ENCODE results near the gene ST14. TPM values are rescaled to one million over a fixed set of nuclear protein-coding genes. Genes with fewer than 3 reads are reported as not detected.

ST14 gene
- polyA plus RNA-seq, 1 of the 3 experiments (the other 2 are of a cell fraction): not detected

- ChIA-PET CTCF (interaction anchor here (0.8 to 2.6 kb wide), 4 partner anchors 8 to 201 kb away, joined by 3 to 10 read pairs (median 4); no protein-coding TSS in a partner anchor), POLR2A (interaction anchor here (0.5 kb wide), 1 partner anchor 310 kb away, joined by 3 read pairs; no protein-coding TSS in a partner anchor)
- H3K27ac ChIP-seq (ENCODE audit: low read depth in 2 of 2, low read length in 1 of 2): peak overlapping the region in 1 of 2 experiments; percentile 48; a peak in 2 of 4 replicates
- peaks cover 51% of the 10 kb centered on the region for H3K79me2 ChIP-seq (ENCODE audit: insufficient read depth)
- no peaks in the 10 kb centered on the region for H3K9me2 ChIP-seq
- H3K4me3 ChIP-seq (ENCODE audit: low read depth in 2 of 2, low read length in 1 of 2): no peak overlapping the region
- H3K9me3 ChIP-seq: no peaks in the 10 kb centered on the region
- peaks cover 72% of the 10 kb centered on the region for H4K20me1 ChIP-seq (ENCODE audit: insufficient read depth)
- H3K4me1 ChIP-seq (ENCODE audit: control insufficient read depth in 1 of 2, insufficient read depth in 2 of 2, low read depth in 1 of 2, low read length in 1 of 2): peaks cover 0 to 2% of the 10 kb centered on the region in 2 experiments; a peak in 1 of 4 replicates
- H3F3A ChIP-seq (replicated peaks; ENCODE audit: insufficient read depth): peaks cover 10% of the 10 kb centered on the region
- H3K9ac ChIP-seq: no peak overlapping the region
- TF ChIP-seq RAD21 (IDR thresholded peaks at IDR 0.05; ENCODE audit: low read length): no peak
- TF ChIP-seq CHD2 (IDR thresholded peaks at IDR 0.05; ENCODE audit: low read length, partially characterized antibody): no peak
- no peak for TF ChIP-seq IRF3 (IDR thresholded peaks at IDR 0.05; ENCODE audit: low read depth, low read length)
- TF ChIP-seq, protein P1, sequence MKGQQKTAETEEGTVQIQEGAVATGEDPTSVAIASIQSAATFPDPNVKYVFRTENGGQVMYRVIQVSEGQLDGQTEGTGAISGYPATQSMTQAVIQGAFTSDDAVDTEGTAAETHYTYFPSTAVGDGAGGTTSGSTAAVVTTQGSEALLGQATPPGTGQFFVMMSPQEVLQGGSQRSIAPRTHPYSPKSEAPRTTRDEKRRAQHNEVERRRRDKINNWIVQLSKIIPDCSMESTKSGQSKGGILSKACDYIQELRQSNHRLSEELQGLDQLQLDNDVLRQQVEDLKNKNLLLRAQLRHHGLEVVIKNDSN (IDR thresholded peaks at IDR 0.05; ENCODE audit: borderline replicate concordance, low read depth): no peak
- TF ChIP-seq EZH2phosphoT487 (IDR thresholded peaks at IDR 0.05; ENCODE audit: borderline replicate concordance, low read depth): no peak
- peak; percentile 21; the same call in 1 of the 2 replicates for TF ChIP-seq PBX3 (IDR thresholded peaks at IDR 0.05)
- peak; percentile 62 for TF ChIP-seq FOSL2 (IDR thresholded peaks at IDR 0.05; ENCODE audit: borderline replicate concordance, low read depth)
- peak; percentile 15; the same call in 1 of the 2 replicates for TF ChIP-seq NFIC (IDR thresholded peaks at IDR 0.05; ENCODE audit: borderline replicate concordance)
- TF ChIP-seq MXI1 (IDR thresholded peaks at IDR 0.05; ENCODE audit: low read depth, low read length): no peak
- peak; percentile 83 for TF ChIP-seq RXRA (IDR thresholded peaks at IDR 0.05; ENCODE audit: borderline replicate concordance, low read depth)
- TF ChIP-seq JUND (IDR thresholded peaks at IDR 0.05): peak; percentile 39; the same call in 1 of the 2 replicates
- TF ChIP-seq, protein P2, sequence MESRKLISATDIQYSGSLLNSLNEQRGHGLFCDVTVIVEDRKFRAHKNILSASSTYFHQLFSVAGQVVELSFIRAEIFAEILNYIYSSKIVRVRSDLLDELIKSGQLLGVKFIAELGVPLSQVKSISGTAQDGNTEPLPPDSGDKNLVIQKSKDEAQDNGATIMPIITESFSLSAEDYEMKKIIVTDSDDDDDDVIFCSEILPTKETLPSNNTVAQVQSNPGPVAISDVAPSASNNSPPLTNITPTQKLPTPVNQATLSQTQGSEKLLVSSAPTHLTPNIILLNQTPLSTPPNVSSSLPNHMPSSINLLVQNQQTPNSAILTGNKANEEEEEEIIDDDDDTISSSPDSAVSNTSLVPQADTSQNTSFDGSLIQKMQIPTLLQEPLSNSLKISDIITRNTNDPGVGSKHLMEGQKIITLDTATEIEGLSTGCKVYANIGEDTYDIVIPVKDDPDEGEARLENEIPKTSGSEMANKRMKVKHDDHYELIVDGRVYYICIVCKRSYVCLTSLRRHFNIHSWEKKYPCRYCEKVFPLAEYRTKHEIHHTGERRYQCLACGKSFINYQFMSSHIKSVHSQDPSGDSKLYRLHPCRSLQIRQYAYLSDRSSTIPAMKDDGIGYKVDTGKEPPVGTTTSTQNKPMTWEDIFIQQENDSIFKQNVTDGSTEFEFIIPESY (IDR thresholded peaks at IDR 0.05; ENCODE audit: borderline replicate concordance, low read depth): no peak
- no peak for TF ChIP-seq TAF1 (IDR thresholded peaks at IDR 0.05; ENCODE audit: borderline replicate concordance, low read depth, low read length)
- TF ChIP-seq GABPA (IDR thresholded peaks at IDR 0.05; ENCODE audit: low read depth): peak; percentile 63
- no peak for TF ChIP-seq YY1 (IDR thresholded peaks at IDR 0.05; ENCODE audit: low read depth)
- DNase-seq: no peak
- WGBS (ENCODE audit: low lambda C conversion rate): 41% methylated on average over 4 of the region's 4 CpGs
- H3K4me2 ChIP-seq: no peak overlapping the region
- H2AFZ ChIP-seq (ENCODE audit: low read depth): no peak overlapping the region
- H3K27me3 ChIP-seq (ENCODE audit: insufficient read depth): no peaks in the 10 kb centered on the region
- H3K36me3 ChIP-seq (replicated peaks in 1 of 2; ENCODE audit: control insufficient read depth in 1 of 2, insufficient read depth in 2 of 2, low read length in 1 of 2): peaks cover 65 to 71% of the 10 kb centered on the region in 2 experiments
Measured at GRCh38 chr11:130124096-130124495, 35.5 kb upstream of the ST14 start.

All from SK-N-SH (cell line).